GM23248 (cell line): ENCODE results near the gene SMPD1. TPM values are rescaled to one million over a fixed set of nuclear protein-coding genes. Genes with fewer than 3 reads are reported as not detected.

Experiments used
- DNase-seq: peaks from one replicate; pipeline ENCODE4 v3.0.0-alpha.2; 2015
- H2AFZ ChIP-seq: fragments of 200-600 bp; sonication (generic); 2 replicates; pipeline ENCODE4 v1.6.1; 2016; ENCODE audit warnings: antibody characterized with exemption
- H3F3A ChIP-seq: fragments of 200-600 bp; sonication (generic); 2 replicates; pipeline ENCODE4 v1.6.1; 2016; ENCODE audit warnings: mild to moderate bottlenecking, antibody characterized with exemption, mixed run types; ENCODE audit not compliant: insufficient read depth
- H3K27ac ChIP-seq: fragments of 200-600 bp; sonication (generic); 2 replicates; pipeline ENCODE4 v1.5.1; 2016; ENCODE audit warnings: mild to moderate bottlenecking
- H3K27me3 ChIP-seq: fragments of 200-600 bp; sonication (generic); replicated peaks from 2 replicates; pipeline ENCODE4 v1.6.1; 2016; ENCODE audit warnings: mild to moderate bottlenecking; ENCODE audit not compliant: insufficient read depth
- H3K36me3 ChIP-seq: fragments of 200-600 bp; sonication (generic); 2 replicates; pipeline ENCODE4 v1.6.1; 2016; ENCODE audit warnings: low read depth, mild to moderate bottlenecking
- H3K4me1 ChIP-seq: fragments of 200-600 bp; sonication (generic); 2 replicates; pipeline ENCODE4 v1.6.1; 2016; ENCODE audit warnings: mild to moderate bottlenecking; ENCODE audit not compliant: insufficient read depth
- H3K4me2 ChIP-seq: fragments of 200-600 bp; sonication (generic); one replicate; pipeline ENCODE4 v1.6.1; 2016; ENCODE audit warnings: mild to moderate bottlenecking; ENCODE audit not compliant: unreplicated experiment
- H3K4me3 ChIP-seq: fragments of 200-600 bp; sonication (generic); 2 replicates; pipeline ENCODE4 v1.5.1; 2016; ENCODE audit warnings: mild to moderate bottlenecking
- H3K79me2 ChIP-seq: fragments of 200-600 bp; sonication (generic); 2 replicates; pipeline ENCODE4 v1.6.1; 2016; ENCODE audit warnings: mild to moderate bottlenecking; ENCODE audit not compliant: insufficient read depth
- H3K9ac ChIP-seq: fragments of 200-600 bp; sonication (generic); 2 replicates; pipeline ENCODE4 v1.6.1; 2016; ENCODE audit warnings: mild to moderate bottlenecking
- H3K9me2 ChIP-seq: fragments of 200-600 bp; sonication (generic); 2 replicates; pipeline ENCODE4 v1.6.1; 2016; ENCODE audit warnings: mixed run types, mild to moderate bottlenecking, moderate library complexity; ENCODE audit not compliant: insufficient read depth
- H3K9me3 ChIP-seq: fragments of 200-600 bp; sonication (generic); one replicate; pipeline ENCODE4 v1.6.1; 2017; ENCODE audit warnings: low read depth
- H4K20me1 ChIP-seq: fragments of 200-600 bp; sonication (generic); 2 replicates; pipeline ENCODE4 v1.6.0; 2016; ENCODE audit not compliant: insufficient read depth
- EZH2 ChIP-seq: fragments of 200-600 bp; sonication (generic); IDR thresholded peaks from 2 replicates; pipeline ENCODE4 v1.6.1; 2018; ENCODE audit warnings: antibody characterized with exemption, mild to moderate bottlenecking; ENCODE audit not compliant: insufficient read depth, poor library complexity, severe bottlenecking
- EZH2phosphoT487 ChIP-seq: fragments of 200-600 bp; sonication (generic); IDR thresholded peaks from 2 replicates; pipeline ENCODE4 v1.6.1; 2018; ENCODE audit warnings: antibody characterized with exemption, moderate library complexity, mild to moderate bottlenecking, low read depth; ENCODE audit not compliant: insufficient read depth
- WGBS, 2 experiments: methylation state at CpG; one replicate each; pipeline ENCODE4 v1.1.6; 2015 to 2017; ENCODE audit warnings: low lambda C conversion rate in 2 of 2, low coverage in 1 of 2; ENCODE audit errors: missing lambda C conversion rate in 2 of 2; 5-methylcytosine and 5-hydroxymethylcytosine counted together
- in situ Hi-C: fragments of 300-500 bp; cut with MboI; formaldehyde crosslinking; loops from 2 replicates; pipeline ENCODE4 v1.15.0; 2020
- polyA plus RNA-seq: library from polyadenylated mRNA; unstranded; fragments of >200 nt; fragmentation: Nextera tagmentation; extraction: Ambion mirVana; gene quantifications from 2 replicates; pipeline ENCODE4 v1.2.1, GENCODE V29; 2016
- total RNA-seq: library from RNA; depleted of rRNA; stranded (reverse); fragments of >200 nt; shearing (Covaris generic); gene quantifications from 2 replicates; pipeline ENCODE4 v1.2.3, GENCODE V29; 2014

Gene SMPD1
- total and polyA plus RNA-seq, 2 experiments from 2014 or later = 67.9 to 87.8 TPM

- Histone ChIP-seq H3K79me2 (no peaks in the 10 kb centered on the region), H3K27ac (0 out of 2 replicates have a peak overlapping the region, but pooled peaks have one; percentile 5), H3F3A (peaks cover 28% of the 10 kb centered on the region), H3K9me3 (no peaks in the 10 kb centered on the region), H3K27me3 (no peaks in the 10 kb centered on the region), H3K4me2 (peak overlapping the region; percentile 52), H3K4me3 (no peak overlapping the region), H3K36me3 (no peaks in the 10 kb centered on the region), H2AFZ (no peak overlapping the region), H3K9me2 (no peaks in the 10 kb centered on the region), H3K4me1 (peaks cover 15% of the 10 kb centered on the region), H4K20me1 (no peaks in the 10 kb centered on the region), H3K9ac (no peak overlapping the region)
- TF ChIP-seq EZH2 (no peak), EZH2phosphoT487 (no peak)
- DNase-seq = peak; percentile 17
- WGBS, 2 experiments = 64 to 71% methylated on average over 1 of the region's 1 CpG
- in situ Hi-C loops = no loop called here
Observed at GRCh38 chr11:6397156-6397555, 6.9 kb downstream of the SMPD1 start.

- Histone ChIP-seq H3K27ac (0 out of 2 replicates have a peak overlapping the region, but pooled peaks have one; percentile 5), H3K9me2 (no peaks in the 10 kb centered on the region), H2AFZ (no peak overlapping the region), H3K9ac (no peak overlapping the region), H3K27me3 (no peaks in the 10 kb centered on the region), H3K79me2 (no peaks in the 10 kb centered on the region), H3F3A (peaks cover 28% of the 10 kb centered on the region), H3K4me3 (no peak overlapping the region), H3K4me2 (peak overlapping the region; percentile 52), H3K9me3 (no peaks in the 10 kb centered on the region), H4K20me1 (no peaks in the 10 kb centered on the region), H3K4me1 (peaks cover 15% of the 10 kb centered on the region), H3K36me3 (no peaks in the 10 kb centered on the region)
- no peak for TF ChIP-seq EZH2phosphoT487
- no peak for TF ChIP-seq EZH2
- in situ Hi-C loops = no loop called here
- 27 to 32% methylated on average over 3 of the region's 3 CpGs for WGBS, 2 experiments
- peak; percentile 55 for DNase-seq
Observed at GRCh38 chr11:6397636-6398035, 7.4 kb downstream of the SMPD1 start.

- no peaks in the 10 kb centered on the region for H3K79me2 ChIP-seq
- no peak overlapping the region for H3K9ac ChIP-seq
- 93 to 97% methylated on average over 15 of the region's 15 CpGs for WGBS, 2 experiments
- H2AFZ ChIP-seq = no peak overlapping the region
- peaks cover 28% of the 10 kb centered on the region for H3F3A ChIP-seq
- H3K4me3 ChIP-seq = no peak overlapping the region
- H4K20me1 ChIP-seq = no peaks in the 10 kb centered on the region
- H3K36me3 ChIP-seq = no peaks in the 10 kb centered on the region
- in situ Hi-C loops = no loop called here
- TF ChIP-seq EZH2 = no peak
- TF ChIP-seq EZH2phosphoT487 = no peak
- no peak overlapping the region for H3K4me2 ChIP-seq
- H3K27ac ChIP-seq = no peak overlapping the region
- H3K9me3 ChIP-seq = no peaks in the 10 kb centered on the region
- peaks cover 15% of the 10 kb centered on the region for H3K4me1 ChIP-seq
- no peak for DNase-seq
- H3K9me2 ChIP-seq = no peaks in the 10 kb centered on the region
- H3K27me3 ChIP-seq = no peaks in the 10 kb centered on the region
Observed at GRCh38 chr11:6400431-6401345, 10.4 kb downstream of the SMPD1 start.

- Histone ChIP-seq H3K4me1 (peaks cover 15% of the 10 kb centered on the region), H3K4me2 (no peak overlapping the region), H3K9me2 (no peaks in the 10 kb centered on the region), H2AFZ (no peak overlapping the region), H3K9me3 (no peaks in the 10 kb centered on the region), H3K4me3 (no peak overlapping the region), H3K27ac (no peak overlapping the region), H3K79me2 (no peaks in the 10 kb centered on the region), H3K36me3 (no peaks in the 10 kb centered on the region), H3F3A (peaks cover 24% of the 10 kb centered on the region), H4K20me1 (no peaks in the 10 kb centered on the region), H3K27me3 (no peaks in the 10 kb centered on the region), H3K9ac (no peak overlapping the region)
- in situ Hi-C loops = no loop called here
- TF ChIP-seq EZH2 (no peak), EZH2phosphoT487 (no peak)
- no peak for DNase-seq
- 88 to 92% methylated on average over 6 to 7 of the region's 7 CpGs for WGBS, 2 experiments
Observed at GRCh38 chr11:6401464-6401863, 11.2 kb downstream of the SMPD1 start.
